ENCODE measurements around the gene DAAM2.

DNA sequence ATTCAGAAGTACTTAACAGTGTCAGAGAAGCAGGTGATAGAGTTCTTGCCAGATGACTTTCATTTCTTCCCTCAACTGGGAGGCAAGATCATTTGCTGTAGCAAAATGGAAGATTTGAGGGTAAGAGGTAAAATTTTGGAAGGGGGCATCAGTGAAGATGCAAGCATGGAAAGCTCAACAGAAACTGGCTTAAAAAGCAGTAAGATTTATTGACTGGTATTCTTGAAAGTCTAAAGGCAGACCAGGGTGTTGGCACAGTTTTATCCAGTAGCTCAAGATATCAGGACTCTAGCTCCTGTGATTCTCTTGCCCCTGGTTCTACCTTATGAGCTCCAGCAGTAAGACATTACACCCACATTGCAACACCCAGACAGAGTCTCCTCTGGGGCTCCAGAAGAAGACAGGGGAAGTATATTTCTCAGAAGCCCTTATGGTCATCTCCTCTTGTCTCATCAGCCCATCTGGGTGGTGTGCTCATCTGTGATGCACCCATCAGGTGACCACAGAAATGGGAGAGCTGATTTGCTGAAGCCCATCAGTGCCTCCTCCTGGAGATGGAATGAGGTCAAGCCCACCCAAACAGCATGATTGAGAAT is 158.0 kb downstream of the DAAM2 start:
- TF ChIP-seq, protein P1, sequence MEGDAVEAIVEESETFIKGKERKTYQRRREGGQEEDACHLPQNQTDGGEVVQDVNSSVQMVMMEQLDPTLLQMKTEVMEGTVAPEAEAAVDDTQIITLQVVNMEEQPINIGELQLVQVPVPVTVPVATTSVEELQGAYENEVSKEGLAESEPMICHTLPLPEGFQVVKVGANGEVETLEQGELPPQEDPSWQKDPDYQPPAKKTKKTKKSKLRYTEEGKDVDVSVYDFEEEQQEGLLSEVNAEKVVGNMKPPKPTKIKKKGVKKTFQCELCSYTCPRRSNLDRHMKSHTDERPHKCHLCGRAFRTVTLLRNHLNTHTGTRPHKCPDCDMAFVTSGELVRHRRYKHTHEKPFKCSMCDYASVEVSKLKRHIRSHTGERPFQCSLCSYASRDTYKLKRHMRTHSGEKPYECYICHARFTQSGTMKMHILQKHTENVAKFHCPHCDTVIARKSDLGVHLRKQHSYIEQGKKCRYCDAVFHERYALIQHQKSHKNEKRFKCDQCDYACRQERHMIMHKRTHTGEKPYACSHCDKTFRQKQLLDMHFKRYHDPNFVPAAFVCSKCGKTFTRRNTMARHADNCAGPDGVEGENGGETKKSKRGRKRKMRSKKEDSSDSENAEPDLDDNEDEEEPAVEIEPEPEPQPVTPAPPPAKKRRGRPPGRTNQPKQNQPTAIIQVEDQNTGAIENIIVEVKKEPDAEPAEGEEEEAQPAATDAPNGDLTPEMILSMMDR (IDR thresholded peaks at IDR 0.05), result no peak
- TF ChIP-seq POLR2A (IDR thresholded peaks at IDR 0.05), result no peak

Data from right lobe of liver (tissue), 4 donors.